ENCODE data around the gene NPC2.

- no peak for TF ChIP-seq PATZ1 (CRISPR knock-in tag; IDR thresholded peaks at IDR 0.05; ENCODE audit: borderline replicate concordance)
- no peak for TF ChIP-seq ZFP30 (CRISPR knock-in tag; IDR thresholded peaks at IDR 0.05)
- no peak for TF ChIP-seq CSRNP3 (CRISPR knock-in tag; IDR thresholded peaks at IDR 0.05)
- no peak for TF ChIP-seq ZFP3 (CRISPR knock-in tag; IDR thresholded peaks at IDR 0.05)
- no peak for TF ChIP-seq GLIS3 (CRISPR knock-in tag; IDR thresholded peaks at IDR 0.05)
These were observed 20.5 kb downstream of the NPC2 start for GRCh38 chr14:74472601-74473000.

Measured in SK-N-SH treated with all-trans-retinoic acid at 6 μM for 48 hours (cell line).